HL-60 (cell line): Measurements from ENCODE around the gene TBX19.

ENCODE experiments used
- POLR2AphosphoS5 ChIP-seq: IDR thresholded peaks from 2 replicates; pipeline ENCODE4 v1.6.1; 2012; ENCODE audit warnings: low read depth
- TF ChIP-seq, protein P1 (sequence below): IDR thresholded peaks from one replicate; pipeline ENCODE4 v1.5.1; 2011; ENCODE audit warnings: low read length, control low read depth, inconsistent platforms; ENCODE audit not compliant: insufficient read depth
- TF ChIP-seq, protein P2 (sequence below): IDR thresholded peaks from 2 replicates; pipeline ENCODE4 v1.6.1; 2012; ENCODE audit warnings: low read depth; ENCODE audit not compliant: insufficient replicate concordance

DNA sequence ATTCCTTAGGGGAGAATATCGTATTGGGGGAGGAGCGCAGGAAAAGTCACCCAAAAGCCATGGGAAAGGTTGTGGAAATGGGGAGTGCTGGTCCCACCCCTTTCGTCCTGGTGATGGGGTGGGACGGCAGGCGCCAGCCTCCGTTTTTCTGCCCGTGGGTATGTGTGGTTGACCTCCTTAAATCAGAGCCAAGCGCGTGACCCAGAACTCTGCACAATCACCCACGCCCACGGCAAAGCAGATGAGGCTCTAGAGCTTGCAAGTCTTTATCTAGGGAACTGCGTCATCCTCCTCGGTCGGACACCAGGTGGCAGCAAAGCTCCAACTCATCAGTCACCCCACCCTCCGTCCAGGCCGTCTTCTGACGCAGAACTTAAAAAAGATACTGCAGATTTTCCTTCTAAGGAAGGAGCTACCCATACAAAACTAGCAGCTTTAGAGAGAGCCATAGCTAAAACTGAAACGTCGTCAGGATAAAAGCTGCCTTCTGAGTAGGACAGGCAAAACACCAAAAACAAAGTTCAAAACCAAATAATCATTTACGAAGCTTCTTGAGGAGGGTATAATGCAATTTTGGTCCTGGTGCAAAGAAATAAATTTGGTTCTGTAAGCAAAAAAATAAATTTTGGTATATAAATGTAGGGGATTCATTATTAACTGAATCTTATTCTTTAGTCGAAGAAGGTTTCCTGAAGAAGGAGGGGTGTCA is 62.0 kb downstream of the TBX19 start:
- TF ChIP-seq, protein P1, sequence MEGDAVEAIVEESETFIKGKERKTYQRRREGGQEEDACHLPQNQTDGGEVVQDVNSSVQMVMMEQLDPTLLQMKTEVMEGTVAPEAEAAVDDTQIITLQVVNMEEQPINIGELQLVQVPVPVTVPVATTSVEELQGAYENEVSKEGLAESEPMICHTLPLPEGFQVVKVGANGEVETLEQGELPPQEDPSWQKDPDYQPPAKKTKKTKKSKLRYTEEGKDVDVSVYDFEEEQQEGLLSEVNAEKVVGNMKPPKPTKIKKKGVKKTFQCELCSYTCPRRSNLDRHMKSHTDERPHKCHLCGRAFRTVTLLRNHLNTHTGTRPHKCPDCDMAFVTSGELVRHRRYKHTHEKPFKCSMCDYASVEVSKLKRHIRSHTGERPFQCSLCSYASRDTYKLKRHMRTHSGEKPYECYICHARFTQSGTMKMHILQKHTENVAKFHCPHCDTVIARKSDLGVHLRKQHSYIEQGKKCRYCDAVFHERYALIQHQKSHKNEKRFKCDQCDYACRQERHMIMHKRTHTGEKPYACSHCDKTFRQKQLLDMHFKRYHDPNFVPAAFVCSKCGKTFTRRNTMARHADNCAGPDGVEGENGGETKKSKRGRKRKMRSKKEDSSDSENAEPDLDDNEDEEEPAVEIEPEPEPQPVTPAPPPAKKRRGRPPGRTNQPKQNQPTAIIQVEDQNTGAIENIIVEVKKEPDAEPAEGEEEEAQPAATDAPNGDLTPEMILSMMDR: peak; percentile 53
- TF ChIP-seq, protein P2, sequence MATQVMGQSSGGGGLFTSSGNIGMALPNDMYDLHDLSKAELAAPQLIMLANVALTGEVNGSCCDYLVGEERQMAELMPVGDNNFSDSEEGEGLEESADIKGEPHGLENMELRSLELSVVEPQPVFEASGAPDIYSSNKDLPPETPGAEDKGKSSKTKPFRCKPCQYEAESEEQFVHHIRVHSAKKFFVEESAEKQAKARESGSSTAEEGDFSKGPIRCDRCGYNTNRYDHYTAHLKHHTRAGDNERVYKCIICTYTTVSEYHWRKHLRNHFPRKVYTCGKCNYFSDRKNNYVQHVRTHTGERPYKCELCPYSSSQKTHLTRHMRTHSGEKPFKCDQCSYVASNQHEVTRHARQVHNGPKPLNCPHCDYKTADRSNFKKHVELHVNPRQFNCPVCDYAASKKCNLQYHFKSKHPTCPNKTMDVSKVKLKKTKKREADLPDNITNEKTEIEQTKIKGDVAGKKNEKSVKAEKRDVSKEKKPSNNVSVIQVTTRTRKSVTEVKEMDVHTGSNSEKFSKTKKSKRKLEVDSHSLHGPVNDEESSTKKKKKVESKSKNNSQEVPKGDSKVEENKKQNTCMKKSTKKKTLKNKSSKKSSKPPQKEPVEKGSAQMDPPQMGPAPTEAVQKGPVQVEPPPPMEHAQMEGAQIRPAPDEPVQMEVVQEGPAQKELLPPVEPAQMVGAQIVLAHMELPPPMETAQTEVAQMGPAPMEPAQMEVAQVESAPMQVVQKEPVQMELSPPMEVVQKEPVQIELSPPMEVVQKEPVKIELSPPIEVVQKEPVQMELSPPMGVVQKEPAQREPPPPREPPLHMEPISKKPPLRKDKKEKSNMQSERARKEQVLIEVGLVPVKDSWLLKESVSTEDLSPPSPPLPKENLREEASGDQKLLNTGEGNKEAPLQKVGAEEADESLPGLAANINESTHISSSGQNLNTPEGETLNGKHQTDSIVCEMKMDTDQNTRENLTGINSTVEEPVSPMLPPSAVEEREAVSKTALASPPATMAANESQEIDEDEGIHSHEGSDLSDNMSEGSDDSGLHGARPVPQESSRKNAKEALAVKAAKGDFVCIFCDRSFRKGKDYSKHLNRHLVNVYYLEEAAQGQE: no peak
- no peak for TF ChIP-seq POLR2AphosphoS5
